Neural progenitor cell (in vitro differentiated cells): ENCODE data around the gene C1QL4. TPM values are rescaled to one million over a fixed set of nuclear protein-coding genes. Genes with fewer than 3 reads are reported as not detected.

Experiments used
- DNase-seq: peaks from one replicate; pipeline ENCODE4 v3.0.0-alpha.2; 2016; ENCODE audit warnings: low spot score
- H2AFZ ChIP-seq: fragments of 200-600 bp; sonication (generic); replicated peaks from 2 replicates; pipeline ENCODE4 v1.6.1; 2016; ENCODE audit warnings: antibody characterized with exemption
- H3F3A ChIP-seq: fragments of 200-600 bp; sonication (generic); 2 replicates; pipeline ENCODE4 v1.6.1; 2016; ENCODE audit warnings: antibody characterized with exemption, low read depth
- H3K27ac ChIP-seq: fragments of 200-600 bp; sonication (generic); 2 replicates; pipeline ENCODE4 v1.5.1; 2016; ENCODE audit warnings: mild to moderate bottlenecking
- H3K27me3 ChIP-seq: fragments of 200-600 bp; sonication (generic); 2 replicates; pipeline ENCODE4 v1.6.1; 2016; ENCODE audit warnings: mild to moderate bottlenecking, moderate library complexity
- H3K36me3 ChIP-seq: fragments of 200-600 bp; sonication (generic); 2 replicates; pipeline ENCODE4 v1.5.1; 2016
- H3K4me1 ChIP-seq: fragments of 200-600 bp; sonication (generic); 2 replicates; pipeline ENCODE4 v1.6.1; 2016; ENCODE audit warnings: mixed run types
- H3K4me2 ChIP-seq: fragments of 200-600 bp; sonication (generic); 2 replicates; pipeline ENCODE4 v1.6.1; 2016
- H3K4me3 ChIP-seq: fragments of 200-600 bp; sonication (generic); 2 replicates; pipeline ENCODE4 v1.5.1; 2016
- H3K79me2 ChIP-seq: fragments of 200-600 bp; sonication (generic); 2 replicates; pipeline ENCODE4 v1.6.1; 2016; ENCODE audit warnings: low read depth
- H3K9ac ChIP-seq: fragments of 200-600 bp; sonication (generic); 2 replicates; pipeline ENCODE4 v1.6.1; 2016
- H3K9me3 ChIP-seq: fragments of 200-600 bp; sonication (generic); 2 replicates; pipeline ENCODE4 v1.5.1; 2016; ENCODE audit warnings: low read depth
- H4K20me1 ChIP-seq: fragments of 200-600 bp; sonication (generic); 2 replicates; pipeline ENCODE4 v1.6.1; 2016; ENCODE audit warnings: low read depth
- H3K27ac Mint-ChIP-seq: 3 replicates; pipeline ENCODE4 v1.8.0; 2021; ENCODE audit warnings: mixed read lengths
- H3K27me3 Mint-ChIP-seq: 2 replicates; pipeline ENCODE4 v1.8.0; 2022; ENCODE audit warnings: low read depth, mild to moderate bottlenecking, inconsistent platforms, moderate library complexity, mixed read lengths; ENCODE audit not compliant: insufficient read depth
- H3K36me3 Mint-ChIP-seq: 3 replicates; pipeline ENCODE4 v1.8.0; 2021; ENCODE audit warnings: mixed read lengths
- H3K4me1 Mint-ChIP-seq: 3 replicates; pipeline ENCODE4 v1.8.0; 2021; ENCODE audit warnings: mixed read lengths
- H3K4me3 Mint-ChIP-seq: 3 replicates; pipeline ENCODE4 v1.8.0; 2021; ENCODE audit warnings: mild to moderate bottlenecking, moderate library complexity, mixed read lengths
- H3K9me3 Mint-ChIP-seq: 3 replicates; pipeline ENCODE4 v1.8.0; 2020; ENCODE audit warnings: mixed read lengths
- CTCF ChIP-seq: fragments of 200-600 bp; sonication (generic); IDR thresholded peaks from 2 replicates; pipeline ENCODE4 v1.5.1; 2017; ENCODE audit warnings: antibody characterized with exemption, mild to moderate bottlenecking
- EZH2 ChIP-seq: fragments of 200-600 bp; sonication (generic); IDR thresholded peaks from 2 replicates; pipeline ENCODE4 v1.6.1; 2017; ENCODE audit warnings: antibody characterized with exemption, mild to moderate bottlenecking, moderate library complexity
- EZH2phosphoT487 ChIP-seq: fragments of 200-600 bp; sonication (generic); IDR thresholded peaks from 2 replicates; pipeline ENCODE4 v1.6.1; 2017; ENCODE audit warnings: antibody characterized with exemption
- total RNA-seq: library from RNA; depleted of rRNA; stranded (reverse); fragments of >200 nt; gene quantifications from 2 replicates; pipeline ENCODE4 v1.2.3, GENCODE V29; 2015; ENCODE audit warnings: low replicate concordance

The C1QL4 gene
- total RNA-seq, 1 donor from 2014 or later: 0.84 TPM

GRCh38 chr12:49325606-49326005, 11.4 kb downstream of the C1QL4 start:
- H3K9me3 ChIP-seq: no peaks in the 10 kb centered on the region
- no peak overlapping the region for H3K9ac ChIP-seq
- H3K36me3 Mint-ChIP-seq: peaks cover 18% of the 10 kb centered on the region
- no peaks in the 10 kb centered on the region for H3K9me3 Mint-ChIP-seq
- H4K20me1 ChIP-seq: no peaks in the 10 kb centered on the region
- H3K4me3 Mint-ChIP-seq: peak overlapping the region; percentile 71
- H3K79me2 ChIP-seq: peaks cover 16% of the 10 kb centered on the region
- no peak overlapping the region for H3K4me3 ChIP-seq
- TF ChIP-seq EZH2: no peak
- TF ChIP-seq CTCF: no peak
- TF ChIP-seq EZH2phosphoT487: no peak
- H3K27ac Mint-ChIP-seq: no peak overlapping the region
- H2AFZ ChIP-seq: no peak overlapping the region
- no peaks in the 10 kb centered on the region for H3K36me3 ChIP-seq
- no peaks in the 10 kb centered on the region for H3K27me3 ChIP-seq
- no peak for DNase-seq
- peaks cover 13% of the 10 kb centered on the region for H3K4me1 ChIP-seq
- H3K27ac ChIP-seq: no peak overlapping the region
- H3K4me1 Mint-ChIP-seq: peaks cover 21% of the 10 kb centered on the region
- H3K4me2 ChIP-seq: no peak overlapping the region
- H3F3A ChIP-seq: peaks cover 11% of the 10 kb centered on the region
- H3K27me3 Mint-ChIP-seq: peaks cover 12% of the 10 kb centered on the region

GRCh38 chr12:49323524-49324097, 13.4 kb downstream of the C1QL4 start:
- H3K4me1 ChIP-seq: peaks cover 13% of the 10 kb centered on the region
- peaks cover 21% of the 10 kb centered on the region for H3K4me1 Mint-ChIP-seq
- peaks cover 9% of the 10 kb centered on the region for H3K27me3 ChIP-seq
- H3K36me3 Mint-ChIP-seq: peaks cover 13% of the 10 kb centered on the region
- H3K27ac ChIP-seq: no peak overlapping the region
- peaks cover 11% of the 10 kb centered on the region for H3F3A ChIP-seq
- H3K4me2 ChIP-seq: peak overlapping the region; percentile 92
- DNase-seq: no peak
- H3K4me3 Mint-ChIP-seq: peak overlapping the region; percentile 97
- peaks cover 14% of the 10 kb centered on the region for H3K27me3 Mint-ChIP-seq
- peaks cover 16% of the 10 kb centered on the region for H3K79me2 ChIP-seq
- H3K9me3 ChIP-seq: no peaks in the 10 kb centered on the region
- no peak for TF ChIP-seq CTCF
- no peak for TF ChIP-seq EZH2phosphoT487
- no peak for TF ChIP-seq EZH2
- peak overlapping the region; percentile 89 for H3K4me3 ChIP-seq
- H3K9me3 Mint-ChIP-seq: no peaks in the 10 kb centered on the region
- no peaks in the 10 kb centered on the region for H4K20me1 ChIP-seq
- H3K27ac Mint-ChIP-seq: peak overlapping the region; percentile 91
- H2AFZ ChIP-seq: peak overlapping the region; percentile 85
- H3K36me3 ChIP-seq: no peaks in the 10 kb centered on the region
- H3K9ac ChIP-seq: peak overlapping the region; percentile 85

GRCh38 chr12:49322708-49323523, 14.1 kb downstream of the C1QL4 start, which contains the start of gene TROAP:
TROAP (plus strand) TSS chr12:49323255; CDS start chr12:49323609, 354 bp downstream.
- Histone ChIP-seq H3K9ac (peak within 1 kb of the TSS; percentile 85), H3K27ac (no peak within 1 kb of the TSS), H3K4me1 (peaks cover 13% of the 10 kb centered on the region), H3K9me3 (no peaks in the 10 kb centered on the region), H2AFZ (peak within 1 kb of the TSS; percentile 85), H3K4me2 (peak within 1 kb of the TSS; percentile 92), H3K4me3 (peak within 1 kb of the TSS; percentile 89), H3K79me2 (peaks cover 16% of the 10 kb centered on the region), H4K20me1 (no peaks in the 10 kb centered on the region), H3K27me3 (peaks cover 14% of the 10 kb centered on the region), H3K36me3 (no peaks in the 10 kb centered on the region), H3F3A (peaks cover 11% of the 10 kb centered on the region)
- peaks cover 14% of the 10 kb centered on the region for H3K27me3 Mint-ChIP-seq
- peak; percentile 99 for DNase-seq
- H3K27ac Mint-ChIP-seq: peak within 1 kb of the TSS; percentile 94
- H3K9me3 Mint-ChIP-seq: no peaks in the 10 kb centered on the region
- peak within 1 kb of the TSS; percentile 97 for H3K4me3 Mint-ChIP-seq
- TF ChIP-seq EZH2 (no peak), EZH2phosphoT487 (no peak)
- H3K36me3 Mint-ChIP-seq: peaks cover 13% of the 10 kb centered on the region
- H3K4me1 Mint-ChIP-seq: peaks cover 21% of the 10 kb centered on the region
